T47D (cell line): ENCODE measurements around the gene FCER1G.
A peak's percentile ranks its signal among the peaks of the same experiment; 100 is the strongest.
"Not testable (repeated sequence)": the region's sequence is repeated elsewhere in the genome, so short reads cannot be mapped to it uniquely, and the experiment has no call there.

Experiments
- DNase-seq, 2 experiments: peaks; one replicate each; pipeline versions ENCODE4 v3.0.0 to v3.0.0-alpha.2; 2011 to 2012; ENCODE audit warnings: low read depth in 1 of 2, low spot score in 1 of 2
- JUND ChIP-seq: IDR thresholded peaks from 2 replicates; pipeline ENCODE4 v1.6.1; 2012; ENCODE audit warnings: low read depth
- in situ Hi-C: cut with HindIII; loops from 2 replicates; pipeline ENCODE4 v1.10.0; 2016; ENCODE audit warnings: low sequenced_read_pairs, low pct_unique_long_range_greater_than_20kb

Gene FCER1G

DNA sequence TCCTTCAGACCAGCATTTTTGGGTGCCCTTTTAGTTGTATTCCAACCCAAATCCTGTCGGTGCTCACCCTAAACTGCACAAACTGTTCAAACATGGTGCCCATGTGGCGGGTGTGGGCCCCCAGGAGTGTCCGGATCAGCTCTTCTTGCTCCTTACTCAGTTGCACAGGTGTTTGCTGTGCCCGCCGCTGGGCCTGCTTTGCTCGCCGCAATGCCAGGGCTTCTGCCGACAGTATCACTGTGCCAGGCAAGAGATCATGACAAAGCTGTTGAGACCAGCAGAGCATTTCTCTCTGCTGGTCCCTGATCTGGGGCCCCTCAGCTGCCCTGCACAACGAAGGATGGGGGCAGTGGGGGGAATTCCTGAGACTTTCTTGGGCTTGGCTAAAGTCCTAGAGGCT lies 18.0 kb downstream of the FCER1G start:
- in situ Hi-C loops, result no loop called here
- DNase-seq, result no peak
- TF ChIP-seq JUND, result no peak

DNA sequence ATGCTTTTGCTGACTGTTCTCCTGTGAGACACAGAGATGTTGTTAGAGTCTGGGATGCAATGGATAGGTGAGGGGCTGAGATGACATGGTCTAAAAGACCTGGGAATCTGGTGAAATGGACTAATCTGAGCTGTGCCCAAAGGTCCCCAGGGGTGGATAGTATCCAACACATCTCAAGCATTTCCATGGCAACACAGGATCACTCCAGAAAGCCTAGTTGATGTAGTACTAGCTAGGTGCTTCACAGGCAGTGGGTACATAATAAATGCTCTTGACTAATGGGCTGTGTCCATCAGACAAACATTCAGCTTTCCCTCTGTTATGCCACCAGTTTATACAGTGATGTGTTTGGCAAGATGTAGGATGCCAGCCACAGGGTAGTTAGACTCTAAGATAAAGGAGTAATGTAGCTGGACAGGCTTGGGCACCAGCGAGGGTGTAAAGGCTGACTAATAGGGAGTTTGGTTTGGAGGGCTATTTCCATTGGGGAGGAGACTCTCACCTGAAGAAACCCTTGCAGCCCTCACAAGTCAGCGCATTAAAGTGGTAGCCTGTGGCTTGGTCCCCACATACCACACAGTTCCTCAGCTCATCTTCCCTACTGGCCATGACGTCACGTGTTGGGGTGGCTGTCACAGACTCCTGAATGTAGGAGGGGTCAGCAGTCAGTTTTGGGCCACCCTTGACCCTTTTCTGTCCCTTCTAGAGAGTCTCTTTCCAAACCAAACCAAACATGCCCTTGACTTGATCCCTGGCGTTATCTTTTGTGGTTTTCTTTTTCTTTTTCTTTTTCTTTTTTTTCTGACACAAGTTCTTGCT lies 21.1 kb downstream of the FCER1G start:
- in situ Hi-C loops, result no loop called here
- peak; percentile 68; the same call in 1 of the 2 replicates for TF ChIP-seq JUND
- DNase-seq, result peak; percentile 70 to 88

DNA sequence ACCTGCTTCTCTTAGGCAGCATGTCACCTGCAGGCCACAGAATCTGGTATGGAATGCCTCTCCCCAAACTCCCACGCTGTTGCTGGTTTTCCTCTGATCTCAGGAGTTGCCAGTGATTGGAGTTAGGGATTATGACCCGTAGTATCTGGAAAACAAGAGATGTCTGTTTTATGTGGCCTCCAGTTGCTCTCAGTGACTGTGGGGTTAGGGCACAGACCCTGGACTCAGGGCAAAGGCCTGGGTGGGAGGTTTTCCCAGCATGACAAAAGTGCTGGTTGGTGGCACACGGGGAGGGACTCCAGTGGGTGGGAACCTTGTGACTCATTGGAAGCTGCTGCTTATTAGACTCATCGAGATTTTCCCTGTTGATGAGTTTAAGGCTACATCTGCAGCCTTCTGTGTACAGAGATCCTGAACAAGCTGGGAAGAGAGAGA lies 23.0 kb downstream of the FCER1G start, which contains the start of gene NR1I3:
Gene NR1I3, minus strand, starts transcription at position 165 of the 435 bp plus-strand sequence. CDS start 1,638 bp downstream, outside the sequence.
- in situ Hi-C loops, result no loop called here
- DNase-seq, result no peak
- TF ChIP-seq JUND, result no peak

- in situ Hi-C loops, result no loop called here
- TF ChIP-seq JUND, result no peak
- DNase-seq, result no peak
Observed at GRCh38 chr1:161241682-161242081, 26.6 kb downstream of the FCER1G start.

DNA sequence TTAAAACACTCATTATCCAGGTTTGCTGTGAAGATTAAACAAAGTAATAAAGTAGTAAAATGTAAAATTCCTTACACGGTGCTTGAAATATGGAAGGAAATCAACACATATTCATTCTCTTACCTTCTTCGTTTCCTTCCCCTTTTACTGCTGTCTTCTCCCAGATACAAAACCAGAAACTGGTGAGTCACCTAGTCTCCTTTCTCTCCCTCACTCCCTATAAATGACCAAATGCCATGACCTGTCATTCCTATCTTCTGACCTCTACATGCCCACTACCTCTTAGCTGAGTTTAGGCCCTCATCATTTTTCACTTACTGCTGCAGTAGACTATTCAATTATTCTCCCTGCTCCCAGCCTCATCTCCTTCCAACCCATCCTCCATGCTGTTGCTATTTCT lies 27.2 kb downstream of the FCER1G start:
- TF ChIP-seq JUND, result no peak
- in situ Hi-C loops, result no loop called here
- no peak for DNase-seq

- no peak for DNase-seq
- in situ Hi-C loops, result no loop called here
- no peak for TF ChIP-seq JUND
Observed at GRCh38 chr1:161244888-161245287, 29.8 kb downstream of the FCER1G start.

DNA sequence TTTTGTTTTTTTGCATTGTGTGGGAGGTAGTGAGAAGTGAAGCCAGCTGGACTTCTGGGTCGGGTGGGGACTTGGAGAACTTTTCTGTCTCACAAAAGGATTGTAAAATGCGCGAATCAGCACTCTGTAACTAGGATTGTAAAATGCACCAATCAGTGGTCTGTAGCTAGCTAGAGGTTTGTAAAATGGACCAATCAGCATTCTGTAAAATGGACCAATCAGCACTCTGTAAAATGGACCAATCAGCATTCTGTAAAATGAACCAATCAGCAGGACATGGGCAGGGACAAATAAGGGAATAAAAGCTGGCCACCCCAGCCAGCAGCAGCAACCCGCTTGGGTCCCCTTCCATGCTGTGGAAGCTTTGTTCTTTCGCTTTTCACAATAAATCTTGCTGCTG lies 35.0 kb downstream of the FCER1G start:
- DNase-seq, in situ Hi-C loops: not testable (repeated sequence)

DNA sequence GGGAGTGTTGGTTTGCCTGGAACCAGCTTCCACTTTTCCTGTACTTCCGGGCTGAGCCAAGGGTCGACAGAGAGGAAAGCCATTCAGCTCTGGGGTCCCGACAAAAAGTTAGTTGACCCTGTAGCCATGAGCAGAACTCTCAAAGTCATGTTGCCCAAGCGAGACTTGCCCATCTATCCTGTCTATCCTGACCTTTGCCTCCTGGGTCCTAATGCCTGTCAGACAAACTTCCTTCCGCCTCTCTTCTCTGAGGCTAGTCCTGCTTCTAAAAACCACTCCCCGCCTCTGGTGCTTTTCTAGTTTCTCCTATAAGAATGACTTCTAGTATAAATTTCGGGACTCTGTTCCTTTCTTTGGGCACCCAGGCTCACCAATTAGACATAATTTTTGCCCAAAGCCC lies 35.7 kb downstream of the FCER1G start:
- DNase-seq, result no peak
- no peak for TF ChIP-seq JUND
- in situ Hi-C loops, result no loop called here

DNA sequence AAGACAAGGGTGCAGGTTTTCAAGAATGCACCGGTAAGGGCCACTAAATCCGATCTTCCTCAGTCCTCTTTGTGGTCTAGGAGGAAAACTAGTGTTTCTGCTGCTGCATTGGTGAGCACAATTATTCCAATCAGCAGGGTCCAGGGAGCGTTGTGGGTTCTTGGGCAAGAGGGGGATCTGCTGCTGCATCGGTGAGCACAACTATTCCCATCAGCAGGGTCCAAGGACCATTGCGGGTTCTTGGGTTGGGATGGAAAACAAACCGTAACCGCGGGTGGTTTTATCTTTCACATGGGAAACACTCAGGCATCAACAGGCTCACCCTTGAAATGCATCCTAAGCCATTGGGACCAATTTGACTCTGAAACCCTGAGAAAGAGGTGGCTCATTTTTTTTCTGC lies 36.5 kb downstream of the FCER1G start:
- no peak for TF ChIP-seq JUND

DNA sequence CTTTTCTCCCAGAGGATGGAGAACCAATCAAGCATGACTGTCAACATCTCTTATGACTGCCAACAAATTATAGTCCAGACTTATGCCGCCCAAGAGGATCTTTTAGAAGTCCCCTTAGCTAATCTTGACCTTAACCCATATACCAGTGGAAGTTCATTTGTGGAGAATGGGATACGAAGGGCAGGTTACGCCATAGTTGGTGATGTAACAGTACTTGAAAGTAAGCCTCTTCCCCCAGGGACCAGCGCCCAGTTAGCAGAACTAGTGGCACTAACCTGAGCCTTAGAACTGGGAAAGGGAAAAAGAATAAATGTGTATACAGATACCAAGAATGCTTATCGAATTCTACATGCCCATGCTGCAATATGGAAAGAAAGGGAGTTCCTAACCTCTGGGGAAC lies 40.2 kb downstream of the FCER1G start:
- DNase-seq, in situ Hi-C loops: not testable (repeated sequence)

More for the DNA sequence above, 36.5 kb downstream of the FCER1G start:
- in situ Hi-C loops, result no loop called here
- no peak for DNase-seq

- DNase-seq, in situ Hi-C loops: not testable (repeated sequence)
Observed at GRCh38 chr1:161255955-161256520, 40.9 kb downstream of the FCER1G start.

- DNase-seq, in situ Hi-C loops: not testable (repeated sequence)
Observed at GRCh38 chr1:161257109-161257508, 42.0 kb downstream of the FCER1G start.

DNA sequence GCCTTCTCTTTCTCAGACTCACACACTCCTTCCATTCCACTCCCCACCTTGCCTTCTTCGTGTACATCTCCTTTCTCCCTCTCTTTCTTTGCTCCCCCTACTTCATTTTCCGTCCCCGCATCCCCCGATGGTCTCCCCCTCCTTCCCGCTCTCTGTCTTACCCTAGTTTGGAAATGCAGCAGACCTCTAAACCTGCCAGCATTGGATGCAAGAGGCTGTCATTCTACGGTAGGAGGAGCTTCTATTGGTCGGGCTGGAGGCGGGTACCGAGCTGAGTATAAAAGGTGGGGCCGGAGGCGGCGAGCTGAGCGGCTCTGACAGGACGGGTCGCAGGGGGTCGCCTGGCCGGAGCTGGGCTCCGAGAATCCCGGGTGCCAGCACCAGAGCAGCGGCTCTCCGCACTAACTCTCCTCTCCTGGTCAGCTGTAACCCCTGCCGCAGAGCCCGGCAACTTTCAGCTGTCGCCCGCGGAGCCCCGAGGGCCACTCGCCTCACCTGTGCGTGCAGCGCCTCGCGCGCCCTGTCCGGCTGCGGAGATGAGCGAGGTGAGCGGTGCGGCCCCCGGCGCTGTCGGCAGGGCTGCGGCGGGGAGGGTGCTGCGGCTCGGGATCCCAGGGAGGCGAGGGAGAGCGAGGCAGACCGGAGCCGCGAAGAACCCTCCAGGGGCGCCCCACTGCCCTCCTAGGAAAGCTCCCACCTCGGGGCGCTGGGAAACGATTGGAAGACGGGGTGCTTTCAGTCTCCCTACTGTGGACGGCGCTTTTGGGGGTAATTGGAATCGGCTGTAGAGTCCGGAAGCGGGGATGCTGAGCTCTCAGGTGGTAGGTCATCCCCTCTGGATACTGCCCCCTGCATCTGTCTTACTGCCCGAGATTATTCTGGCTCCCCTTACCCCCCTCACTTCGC lies 43.6 kb downstream of the FCER1G start, which contains the start of gene PCP4L1:
Gene PCP4L1, plus strand, starts transcription at position 307 of the 906 bp plus-strand sequence. Its CDS starts 230 bp downstream, at position 537.
- peak; percentile 94 to 96 for DNase-seq
- in situ Hi-C loops, result no loop called here
- no peak for TF ChIP-seq JUND
